Smooth muscle cell (in vitro differentiated cells): ENCODE measurements around the gene ADAM11. TPM values are rescaled to one million over a fixed set of nuclear protein-coding genes. Genes with fewer than 3 reads are reported as not detected.

Source experiments
- DNase-seq: peaks from one replicate; lab custom pipeline; 2025; ENCODE audit not compliant: unreplicated experiment; lab: John Stamatoyannopoulos, UW
- H2AFZ ChIP-seq: fragments of 200-600 bp; sonication (generic); 2 replicates; pipeline ENCODE4 v1.6.0; 2016; ENCODE audit warnings: antibody characterized with exemption, low read depth, mild to moderate bottlenecking
- H3F3A ChIP-seq: fragments of 200-600 bp; sonication (generic); 2 replicates; pipeline ENCODE4 v1.6.0; 2017; ENCODE audit warnings: antibody characterized with exemption, low read depth
- H3K27ac ChIP-seq: fragments of 200-600 bp; sonication (generic); 2 replicates; pipeline ENCODE4 v1.5.1; 2016; ENCODE audit warnings: low read depth, mild to moderate bottlenecking
- H3K27me3 ChIP-seq: fragments of 200-600 bp; sonication (generic); 2 replicates; pipeline ENCODE4 v1.6.1; 2016; ENCODE audit warnings: low read depth, mild to moderate bottlenecking
- H3K36me3 ChIP-seq: fragments of 200-600 bp; sonication (generic); 2 replicates; pipeline ENCODE4 v1.5.1; 2016; ENCODE audit warnings: low read depth
- H3K4me1 ChIP-seq: fragments of 200-600 bp; sonication (generic); 2 replicates; pipeline ENCODE4 v1.5.1; 2016; ENCODE audit warnings: low read depth
- H3K4me2 ChIP-seq: fragments of 200-600 bp; sonication (generic); 2 replicates; pipeline ENCODE4 v1.6.0; 2016; ENCODE audit warnings: mild to moderate bottlenecking
- H3K4me3 ChIP-seq: fragments of 200-600 bp; sonication (generic); 2 replicates; pipeline ENCODE4 v1.5.1; 2016; ENCODE audit warnings: mild to moderate bottlenecking
- H3K79me2 ChIP-seq: fragments of 200-600 bp; sonication (generic); 2 replicates; pipeline ENCODE4 v1.6.0; 2016; ENCODE audit warnings: low read depth, mild to moderate bottlenecking
- H3K9ac ChIP-seq: fragments of 200-600 bp; sonication (generic); 2 replicates; pipeline ENCODE4 v1.6.0; 2016; ENCODE audit warnings: low read depth
- H3K9me3 ChIP-seq: fragments of 200-600 bp; sonication (generic); replicated peaks from 2 replicates; pipeline ENCODE4 v1.5.1; 2016; ENCODE audit warnings: low read depth
- H4K20me1 ChIP-seq: fragments of 200-600 bp; sonication (generic); 2 replicates; pipeline ENCODE4 v1.6.0; 2016; ENCODE audit warnings: low read depth
- CTCF ChIP-seq: fragments of 200-600 bp; sonication (generic); IDR thresholded peaks from 2 replicates; pipeline ENCODE4 v1.5.1; 2017; ENCODE audit warnings: borderline replicate concordance, mild to moderate bottlenecking, antibody characterized with exemption; ENCODE audit not compliant: insufficient read depth, poor library complexity, severe bottlenecking
- WGBS: methylation state at CpG from one replicate; pipeline ENCODE4 v1.1.7; 2016; ENCODE audit warnings: low lambda C conversion rate; 5-methylcytosine and 5-hydroxymethylcytosine counted together
- polyA plus RNA-seq: library from polyadenylated mRNA; unstranded; fragments of >200 nt; fragmentation: Nextera tagmentation; extraction: Ambion mirVana; gene quantifications from 2 replicates; pipeline ENCODE4 v1.2.1, GENCODE V29; 2016
- total RNA-seq: library from RNA; depleted of rRNA; stranded (reverse); fragments of >200 nt; gene quantifications from 2 replicates; pipeline ENCODE4 v1.2.3, GENCODE V29; 2014

The ADAM11 gene
- total and polyA plus RNA-seq, 2 experiments from 2014 or later: 0.48 TPM; not detected in 1

GRCh38 chr17:44801880-44802279 is 43.1 kb downstream of the ADAM11 start:
- H3K9ac ChIP-seq: no peak overlapping the region
- H2AFZ ChIP-seq: no peak overlapping the region
- H3K4me3 ChIP-seq: no peak overlapping the region
- H3K27ac ChIP-seq: no peak overlapping the region
- H3K27me3 ChIP-seq: no peaks in the 10 kb centered on the region
- 75% methylated on average over 5 of the region's 5 CpGs for WGBS
- no peak overlapping the region for H3K4me2 ChIP-seq
- peaks cover 9% of the 10 kb centered on the region for H3F3A ChIP-seq
- no peaks in the 10 kb centered on the region for H3K79me2 ChIP-seq
- DNase-seq: no peak
- TF ChIP-seq CTCF: no peak
- peaks cover 6% of the 10 kb centered on the region for H3K4me1 ChIP-seq
- peaks cover 17% of the 10 kb centered on the region for H4K20me1 ChIP-seq
- peaks cover 5% of the 10 kb centered on the region for H3K36me3 ChIP-seq
- H3K9me3 ChIP-seq: no peaks in the 10 kb centered on the region

GRCh38 chr17:44804302-44805089 is 45.7 kb downstream of the ADAM11 start:
- Histone ChIP-seq H3K79me2 (peaks cover 6% of the 10 kb centered on the region), H2AFZ (no peak overlapping the region), H3K27me3 (no peaks in the 10 kb centered on the region), H3K9me3 (no peaks in the 10 kb centered on the region), H3K4me1 (no peaks in the 10 kb centered on the region), H3K4me3 (no peak overlapping the region), H3K36me3 (peaks cover 5% of the 10 kb centered on the region), H3K9ac (no peak overlapping the region), H4K20me1 (peaks cover 41% of the 10 kb centered on the region), H3K4me2 (no peak overlapping the region), H3K27ac (no peak overlapping the region), H3F3A (no peaks in the 10 kb centered on the region)
- WGBS: 65% methylated on average over 10 of the region's 10 CpGs
- no peak for TF ChIP-seq CTCF
- no peak for DNase-seq

- Histone ChIP-seq H3K4me3 (no peak overlapping the region), H3K9ac (no peak overlapping the region), H3K36me3 (no peaks in the 10 kb centered on the region), H3K4me2 (no peak overlapping the region), H3K4me1 (no peaks in the 10 kb centered on the region), H3F3A (no peaks in the 10 kb centered on the region), H3K79me2 (peaks cover 19% of the 10 kb centered on the region), H4K20me1 (peaks cover 58% of the 10 kb centered on the region), H3K27me3 (no peaks in the 10 kb centered on the region), H3K9me3 (no peaks in the 10 kb centered on the region), H2AFZ (no peak overlapping the region), H3K27ac (no peak overlapping the region)
- DNase-seq: no peak
- no peak for TF ChIP-seq CTCF
- WGBS: 95% methylated on average over 4 of the region's 4 CpGs
Measured at GRCh38 chr17:44807093-44807816, 48.5 kb downstream of the ADAM11 start.

GRCh38 chr17:44807817-44808155 is 49.0 kb downstream of the ADAM11 start:
- Histone ChIP-seq H3K27ac (no peak overlapping the region), H2AFZ (no peak overlapping the region), H3K79me2 (peaks cover 24% of the 10 kb centered on the region), H3K27me3 (no peaks in the 10 kb centered on the region), H3K9me3 (no peaks in the 10 kb centered on the region), H3K9ac (no peak overlapping the region), H3K4me1 (no peaks in the 10 kb centered on the region), H3K36me3 (no peaks in the 10 kb centered on the region), H4K20me1 (peaks cover 61% of the 10 kb centered on the region), H3K4me3 (no peak overlapping the region), H3K4me2 (no peak overlapping the region), H3F3A (no peaks in the 10 kb centered on the region)
- no peak for TF ChIP-seq CTCF
- WGBS: 91% methylated on average over 3 of the region's 3 CpGs
- DNase-seq: no peak
